Spleen (tissue), 11 donors: ENCODE data around the gene ZNF516. TPM values are rescaled to one million over a fixed set of nuclear protein-coding genes. Genes with fewer than 3 reads are reported as not detected.

ENCODE experiments used
- DNase-seq: peaks from one replicate; pipeline ENCODE4 v3.0.0-alpha.2; 2020
- H3K27ac ChIP-seq, 8 donors: fragments of 200-600 bp; sonication (generic) in 7 of 8; 1 replicate in 4 of 8; 2 replicates in 4 of 8; pipeline versions ENCODE4 v1.5.0 to v1.8.0; 2016 to 2021; ENCODE audit warnings: inconsistent platforms in 4 of 8, mild to moderate bottlenecking in 4 of 8, moderate library complexity in 1 of 8
- H3K27me3 ChIP-seq, 7 donors: fragments of 200-600 bp; sonication (generic) in 6 of 7; replicated peaks in 1 of 7; 1 replicate in 4 of 7; 2 replicates in 3 of 7; pipeline versions ENCODE4 v1.5.0 to v1.8.0; 2016 to 2021; ENCODE audit warnings: inconsistent platforms in 3 of 7, mild to moderate bottlenecking in 1 of 7
- H3K36me3 ChIP-seq, 6 donors: fragments of 200-600 bp; sonication (generic) in 5 of 6; 1 replicate in 4 of 6; 2 replicates in 2 of 6; pipeline versions ENCODE4 v1.5.0 to v1.8.0; 2016 to 2021; ENCODE audit warnings: inconsistent platforms in 2 of 6
- H3K4me1 ChIP-seq, 6 donors: fragments of 200-600 bp; sonication (generic) in 5 of 6; 1 replicate in 3 of 6; 2 replicates in 3 of 6; pipeline versions ENCODE4 v1.5.0 to v1.8.0; 2016 to 2021; ENCODE audit warnings: inconsistent platforms in 3 of 6
- H3K4me3 ChIP-seq, 8 donors: fragments of 200-600 bp; sonication (generic) in 7 of 8; 1 replicate in 4 of 8; 2 replicates in 4 of 8; pipeline versions ENCODE4 v1.5.0 to v1.8.0; 2016 to 2021; ENCODE audit warnings: inconsistent platforms in 4 of 8, mild to moderate bottlenecking in 4 of 8, moderate library complexity in 2 of 8
- H3K9me3 ChIP-seq, 8 donors: fragments of 200-600 bp; sonication (generic) in 7 of 8; 1 replicate in 4 of 8; 2 replicates in 4 of 8; pipeline versions ENCODE4 v1.5.0 to v1.8.0; 2016 to 2021; ENCODE audit warnings: inconsistent platforms in 4 of 8
- POLR2A ChIP-seq, 3 donors: fragments of 450-650 bp; IDR thresholded peaks; one replicate each; pipeline ENCODE4 v1.5.1; 2017; ENCODE audit warnings: antibody characterized with exemption in 3 of 3, mild to moderate bottlenecking in 1 of 3
- POLR2AphosphoS5 ChIP-seq, 3 donors: sonication (generic); formaldehyde crosslinking; IDR thresholded peaks; one replicate each; pipeline ENCODE4 v1.5.1; 2017; ENCODE audit warnings: antibody characterized with exemption in 3 of 3
- WGBS, 5 donors: extraction: QIAGEN DNeasy Blood & Tissue Kit in 3 of 5; methylation state at CpG; one replicate each; pipeline versions ENCODE4 v1.1.5 to v1.1.7; 2013 to 2018; 5-methylcytosine and 5-hydroxymethylcytosine counted together
- intact Hi-C: fragments of 100-400 bp; cut with DNase I; formaldehyde crosslinking; loops from one replicate; pipeline ENCODE4 v1.15.0; 2023; ENCODE audit warnings: low total_unique reads
- polyA plus RNA-seq, 3 donors: library from polyadenylated mRNA; stranded (reverse); fragments of 200-250 nt; gene quantifications; one replicate each; pipeline ENCODE4 v1.2.1, GENCODE V29; 2013
- total RNA-seq, 7 donors: library from RNA; depleted of rRNA in 3 of 7; stranded (reverse); fragments of >200 nt in 3 of 7; fragmentation: NEBNext Ultra II Directional in 4 of 7; extraction: Animal tissue kit (Norgen Biotek cat#: 25700) in 4 of 7; gene quantifications; one replicate each; pipeline versions ENCODE4 v1.1.0 to v1.2.1, GENCODE V29; 2016 to 2021
- TF ChIP-seq, protein P1 (sequence below), 11 experiments: fragments of 200-600 bp in 7 of 11; fragments of 450-650 bp in 4 of 11; sonication (generic) in 4 of 11; IDR thresholded peaks in 8 of 11; conservative IDR thresholded peaks in 3 of 11; 1 replicate in 7 of 11; 2 replicates in 4 of 11; pipeline versions ENCODE4 v1.4.0 to v1.8.0; 2016 to 2021; ENCODE audit warnings: antibody characterized with exemption in 11 of 11, inconsistent platforms in 4 of 11, mild to moderate bottlenecking in 1 of 11
- donor health status: healthy with polysubstance abuse.
- donor health status: DM: no; HTN: no; CAD: no; lungs with moderate emphysema.
- donor health status: DM: no; HTN: no; CAD: no.
- donor health status: Bipolar disorder and iron deficiency.
- donor health status: healthy.
- donor health status: DM: no; HTN: no; CAD: no.
- donor health status: DM: yes; HTN: yes; CAD: no.

Gene ZNF516
- total and polyA plus RNA-seq, 10 donors: 4.5 to 58.4 (median 40.0) TPM

- TF ChIP-seq POLR2AphosphoS5 (IDR thresholded peaks at IDR 0.05) (peak in 1 of 3 donors; percentile 54), POLR2A (IDR thresholded peaks at IDR 0.05) (no peak)
- TF ChIP-seq, protein P1, sequence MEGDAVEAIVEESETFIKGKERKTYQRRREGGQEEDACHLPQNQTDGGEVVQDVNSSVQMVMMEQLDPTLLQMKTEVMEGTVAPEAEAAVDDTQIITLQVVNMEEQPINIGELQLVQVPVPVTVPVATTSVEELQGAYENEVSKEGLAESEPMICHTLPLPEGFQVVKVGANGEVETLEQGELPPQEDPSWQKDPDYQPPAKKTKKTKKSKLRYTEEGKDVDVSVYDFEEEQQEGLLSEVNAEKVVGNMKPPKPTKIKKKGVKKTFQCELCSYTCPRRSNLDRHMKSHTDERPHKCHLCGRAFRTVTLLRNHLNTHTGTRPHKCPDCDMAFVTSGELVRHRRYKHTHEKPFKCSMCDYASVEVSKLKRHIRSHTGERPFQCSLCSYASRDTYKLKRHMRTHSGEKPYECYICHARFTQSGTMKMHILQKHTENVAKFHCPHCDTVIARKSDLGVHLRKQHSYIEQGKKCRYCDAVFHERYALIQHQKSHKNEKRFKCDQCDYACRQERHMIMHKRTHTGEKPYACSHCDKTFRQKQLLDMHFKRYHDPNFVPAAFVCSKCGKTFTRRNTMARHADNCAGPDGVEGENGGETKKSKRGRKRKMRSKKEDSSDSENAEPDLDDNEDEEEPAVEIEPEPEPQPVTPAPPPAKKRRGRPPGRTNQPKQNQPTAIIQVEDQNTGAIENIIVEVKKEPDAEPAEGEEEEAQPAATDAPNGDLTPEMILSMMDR (IDR thresholded peaks at IDR 0.05 in 8 of 11, conservative IDR thresholded peaks at IDR 0.05 in 3 of 11): peak; percentile 38 to 84 (median 54)
- intact Hi-C loops: no loop called here
- WGBS, 5 donors: 66 to 84% (median 81%) methylated on average over 37 of the region's 37 CpGs
- Histone ChIP-seq H3K27me3 (no peaks in the 10 kb centered on the region), H3K9me3 (no peaks in the 10 kb centered on the region), H3K4me3 (no peak overlapping the region), H3K27ac (no peak overlapping the region), H3K36me3 (peaks cover 0 to 26% (median 0%) of the 10 kb centered on the region in 6 donors), H3K4me1 (peaks cover 0 to 87% (median 14%) of the 10 kb centered on the region in 6 donors)
- DNase-seq: no peak
These were observed 89.2 kb downstream of the ZNF516 start for GRCh38 chr18:76405681-76406356.

DNA sequence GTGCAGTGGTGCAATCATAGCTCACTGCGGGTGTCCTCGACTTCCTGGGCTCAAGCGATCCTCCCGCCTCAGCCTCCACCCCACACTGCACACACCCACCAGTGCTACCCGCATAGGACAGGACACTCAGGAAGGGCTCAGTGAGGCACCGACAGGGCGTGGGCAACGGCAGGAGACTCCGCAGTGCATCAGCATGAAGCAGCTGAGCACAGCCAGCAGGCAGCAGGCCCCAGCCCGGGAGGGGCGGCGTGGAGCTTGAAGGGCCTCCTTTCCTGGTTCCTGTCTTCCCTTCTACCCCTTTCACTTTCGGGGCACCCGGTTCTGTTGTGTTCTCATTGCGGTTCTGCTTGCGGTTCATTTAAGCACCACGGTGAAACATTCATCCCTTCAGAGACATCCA is 89.8 kb downstream of the ZNF516 start:
- H3K4me1 ChIP-seq: peaks cover 0 to 87% (median 14%) of the 10 kb centered on the region in 6 donors
- WGBS, 5 donors: 82 to 89% (median 88%) methylated on average over 17 of the region's 17 CpGs
- intact Hi-C loops: no loop called here
- H3K36me3 ChIP-seq: peaks cover 0 to 26% (median 0%) of the 10 kb centered on the region in 6 donors
- no peaks in the 10 kb centered on the region for H3K9me3 ChIP-seq
- no peaks in the 10 kb centered on the region for H3K27me3 ChIP-seq
- no peak overlapping the region for H3K4me3 ChIP-seq
- TF ChIP-seq, protein P1 (IDR thresholded peaks at IDR 0.05 in 8 of 11, conservative IDR thresholded peaks at IDR 0.05 in 3 of 11): no peak
- TF ChIP-seq POLR2AphosphoS5 (IDR thresholded peaks at IDR 0.05): no peak
- no peak for TF ChIP-seq POLR2A (IDR thresholded peaks at IDR 0.05)
- DNase-seq: no peak
- no peak overlapping the region for H3K27ac ChIP-seq

- H3K27me3 ChIP-seq: no peaks in the 10 kb centered on the region
- TF ChIP-seq POLR2AphosphoS5 (IDR thresholded peaks at IDR 0.05) (no peak), POLR2A (IDR thresholded peaks at IDR 0.05) (no peak)
- TF ChIP-seq, protein P1 (IDR thresholded peaks at IDR 0.05 in 8 of 11, conservative IDR thresholded peaks at IDR 0.05 in 3 of 11): no peak
- no peaks in the 10 kb centered on the region for H3K9me3 ChIP-seq
- intact Hi-C loops: no loop called here
- 83 to 96% (median 94%) methylated on average over 8 of the region's 8 CpGs for WGBS, 5 donors
- DNase-seq: no peak
- peaks cover 0 to 19% (median 0%) of the 10 kb centered on the region in 6 donors for H3K36me3 ChIP-seq
- no peak overlapping the region for H3K4me3 ChIP-seq
- H3K27ac ChIP-seq: no peak overlapping the region
- peaks cover 0 to 87% (median 11%) of the 10 kb centered on the region in 6 donors for H3K4me1 ChIP-seq
These were observed 90.7 kb downstream of the ZNF516 start for GRCh38 chr18:76404345-76404831.
